Suprapubic skin (tissue), 4 donors: ENCODE results near the gene TRRAP. TPM values are rescaled to one million over a fixed set of nuclear protein-coding genes. Genes with fewer than 3 reads are reported as not detected.

Experiments used
- DNase-seq, 2 donors: peaks; one replicate each; pipeline ENCODE4 v3.0.0-alpha.2; 2019; ENCODE audit warnings: low spot score in 2 of 2
- H3K27ac ChIP-seq: fragments of 200-600 bp; sonication (generic); one replicate; pipeline ENCODE4 v1.5.1; 2019
- H3K27me3 ChIP-seq: fragments of 200-600 bp; sonication (generic); one replicate; pipeline ENCODE4 v1.5.1; 2019
- H3K36me3 ChIP-seq: fragments of 200-600 bp; sonication (generic); one replicate; pipeline ENCODE4 v1.5.1; 2019
- H3K4me1 ChIP-seq: fragments of 200-600 bp; sonication (generic); one replicate; pipeline ENCODE4 v1.5.1; 2019
- H3K4me3 ChIP-seq: fragments of 200-600 bp; sonication (generic); one replicate; pipeline ENCODE4 v1.5.1; 2019; ENCODE audit warnings: mild to moderate bottlenecking
- H3K9me3 ChIP-seq: fragments of 200-600 bp; sonication (generic); one replicate; pipeline ENCODE4 v1.5.1; 2019
- CTCF ChIP-seq, 2 donors: fragments of 200-600 bp in 1 of 2; fragments of 450-650 bp in 1 of 2; sonication (generic) in 1 of 2; IDR thresholded peaks; one replicate each; pipeline ENCODE4 v1.5.1; 2016 to 2019; ENCODE audit warnings: antibody characterized with exemption in 2 of 2, mild to moderate bottlenecking in 1 of 2, moderate library complexity in 1 of 2
- EP300 ChIP-seq: sonication (generic); formaldehyde crosslinking; IDR thresholded peaks from one replicate; pipeline ENCODE4 v1.6.1; 2017; ENCODE audit warnings: antibody characterized with exemption
- POLR2A ChIP-seq, 2 donors: fragments of 450-650 bp; IDR thresholded peaks; one replicate each; pipeline ENCODE4 v1.6.1; 2017; ENCODE audit warnings: antibody characterized with exemption in 2 of 2, mild to moderate bottlenecking in 2 of 2, moderate library complexity in 2 of 2
- POLR2AphosphoS5 ChIP-seq, 3 donors: sonication (generic); formaldehyde crosslinking; IDR thresholded peaks; one replicate each; pipeline ENCODE4 v1.6.1; 2017; ENCODE audit warnings: antibody characterized with exemption in 3 of 3
- WGBS: methylation state at CpG from one replicate; pipeline ENCODE4 v1.1.5; 2018; 5-methylcytosine and 5-hydroxymethylcytosine counted together
- total RNA-seq, 4 donors: library from RNA; depleted of rRNA; stranded (reverse); fragments of >200 nt; gene quantifications; one replicate each; pipeline ENCODE4 v1.1.0, GENCODE V29; 2016

The TRRAP gene
- total RNA-seq, 4 donors from 2014 or later, result 46.2 to 97.1 (median 65.7) TPM

GRCh38 chr7:99008181-99008631 lies 129.9 kb downstream of the TRRAP start:
- no peaks in the 10 kb centered on the region for H3K27me3 ChIP-seq
- H3K4me3 ChIP-seq, result no peak overlapping the region
- no peaks in the 10 kb centered on the region for H3K4me1 ChIP-seq
- peaks cover 94% of the 10 kb centered on the region for H3K36me3 ChIP-seq
- TF ChIP-seq POLR2AphosphoS5 (IDR thresholded peaks at IDR 0.05), result no peak
- TF ChIP-seq EP300, result no peak
- no peak for TF ChIP-seq CTCF (IDR thresholded peaks at IDR 0.05)
- no peak for TF ChIP-seq POLR2A (IDR thresholded peaks at IDR 0.05)
- 96% methylated on average over 22 of the region's 23 CpGs for WGBS
- H3K9me3 ChIP-seq, result no peaks in the 10 kb centered on the region
- H3K27ac ChIP-seq, result no peak overlapping the region
- peak; percentile 47 to 54 for DNase-seq

- H3K4me3 ChIP-seq, result no peak overlapping the region
- 88% methylated on average over 5 of the region's 11 CpGs for WGBS
- peak; percentile 32 to 60 for DNase-seq
These were observed 130.7 kb downstream of the TRRAP start for GRCh38 chr7:99008921-99009530.

GRCh38 chr7:99010281-99010680 lies 131.9 kb downstream of the TRRAP start:
- TF ChIP-seq POLR2A (IDR thresholded peaks at IDR 0.05), result no peak
- no peak for TF ChIP-seq POLR2AphosphoS5 (IDR thresholded peaks at IDR 0.05)
- no peak for TF ChIP-seq CTCF (IDR thresholded peaks at IDR 0.05)
- TF ChIP-seq EP300, result no peak
- Histone ChIP-seq H3K9me3 (no peaks in the 10 kb centered on the region), H3K4me3 (no peak overlapping the region), H3K36me3 (peaks cover 94% of the 10 kb centered on the region), H3K27ac (no peak overlapping the region), H3K4me1 (no peaks in the 10 kb centered on the region), H3K27me3 (no peaks in the 10 kb centered on the region)
- DNase-seq, result peak; percentile 9 to 14
- WGBS, result 80% methylated on average over 9 of the region's 9 CpGs

More at GRCh38 chr7:99008921-99009530, 130.7 kb downstream of the TRRAP start:
- Histone ChIP-seq H3K36me3 (peaks cover 94% of the 10 kb centered on the region), H3K27ac (no peak overlapping the region), H3K4me1 (no peaks in the 10 kb centered on the region), H3K27me3 (no peaks in the 10 kb centered on the region), H3K9me3 (no peaks in the 10 kb centered on the region)
- no peak for TF ChIP-seq CTCF (IDR thresholded peaks at IDR 0.05)
- no peak for TF ChIP-seq POLR2AphosphoS5 (IDR thresholded peaks at IDR 0.05)
- TF ChIP-seq POLR2A (IDR thresholded peaks at IDR 0.05), result no peak
- no peak for TF ChIP-seq EP300

GRCh38 chr7:99011341-99011705 lies 133.0 kb downstream of the TRRAP start:
- Histone ChIP-seq H3K4me3 (no peak overlapping the region), H3K27me3 (no peaks in the 10 kb centered on the region), H3K9me3 (no peaks in the 10 kb centered on the region), H3K4me1 (no peaks in the 10 kb centered on the region), H3K27ac (no peak overlapping the region), H3K36me3 (peaks cover 90% of the 10 kb centered on the region)
- TF ChIP-seq EP300, result no peak
- TF ChIP-seq POLR2AphosphoS5 (IDR thresholded peaks at IDR 0.05), result no peak
- TF ChIP-seq CTCF (IDR thresholded peaks at IDR 0.05), result no peak
- no peak for TF ChIP-seq POLR2A (IDR thresholded peaks at IDR 0.05)
- DNase-seq, result peak; percentile 48 to 77
- 96% methylated on average over 23 of the region's 24 CpGs for WGBS

GRCh38 chr7:99011706-99012404 lies 133.5 kb downstream of the TRRAP start:
- TF ChIP-seq CTCF (IDR thresholded peaks at IDR 0.05) (no peak), POLR2AphosphoS5 (IDR thresholded peaks at IDR 0.05) (no peak), POLR2A (IDR thresholded peaks at IDR 0.05) (no peak), EP300 (no peak)
- 96% methylated on average over 22 of the region's 36 CpGs for WGBS
- Histone ChIP-seq H3K4me3 (no peak overlapping the region), H3K9me3 (no peaks in the 10 kb centered on the region), H3K27ac (no peak overlapping the region), H3K36me3 (peaks cover 85% of the 10 kb centered on the region), H3K4me1 (no peaks in the 10 kb centered on the region), H3K27me3 (no peaks in the 10 kb centered on the region)
- peak; percentile 48 to 78 for DNase-seq
